DOHH2 (cell line): ENCODE measurements around the gene HMSD.
A peak's percentile ranks its signal among the peaks of the same experiment; 100 is the strongest.

Source experiments
- H3F3A ChIP-seq: fragments of 200-600 bp; sonication (generic), shearing (Covaris generic); 2 replicates; pipeline ENCODE4 v1.6.0; 2016; ENCODE audit warnings: antibody characterized with exemption, mild to moderate bottlenecking; ENCODE audit not compliant: control insufficient read depth, insufficient read depth
- H3K27ac ChIP-seq: fragments of 200-600 bp; sonication (generic); 2 replicates; pipeline ENCODE4 v1.5.1; 2014; ENCODE audit warnings: low read depth, mild to moderate bottlenecking, low read length, moderate library complexity
- H3K27me3 ChIP-seq: fragments of 200-600 bp; sonication (generic); 2 replicates; pipeline ENCODE4 v1.6.1; 2014; ENCODE audit warnings: mild to moderate bottlenecking, low read length, mixed read lengths; ENCODE audit not compliant: control insufficient read depth
- H3K36me3 ChIP-seq: fragments of 200-600 bp; sonication (generic); 2 replicates; pipeline ENCODE4 v1.6.1; 2014; ENCODE audit warnings: mild to moderate bottlenecking, low read length, moderate library complexity, mixed read lengths; ENCODE audit not compliant: control insufficient read depth
- H3K4me1 ChIP-seq: fragments of 200-600 bp; sonication (generic); 2 replicates; pipeline ENCODE4 v1.6.1; 2014; ENCODE audit warnings: mild to moderate bottlenecking, low read length, mixed read lengths; ENCODE audit not compliant: control insufficient read depth
- H3K4me2 ChIP-seq: fragments of 200-600 bp; sonication (generic); 2 replicates; pipeline ENCODE4 v1.6.0; 2014; ENCODE audit warnings: mild to moderate bottlenecking, low read length, moderate library complexity
- H3K4me3 ChIP-seq: fragments of 200-600 bp; sonication (generic); 2 replicates; pipeline ENCODE4 v1.5.1; 2014; ENCODE audit warnings: mild to moderate bottlenecking, low read length, mixed read lengths
- H3K79me2 ChIP-seq: fragments of 200-600 bp; sonication (generic); 2 replicates; pipeline ENCODE4 v1.6.1; 2014; ENCODE audit warnings: mild to moderate bottlenecking, low read length, mixed read lengths; ENCODE audit not compliant: control insufficient read depth
- H3K9me2 ChIP-seq: fragments of 200-600 bp; sonication (generic); replicated peaks from 2 replicates; pipeline ENCODE4 v1.6.1; 2014; ENCODE audit warnings: mild to moderate bottlenecking, low read length, mixed read lengths; ENCODE audit not compliant: control insufficient read depth
- H3K9me3 ChIP-seq: fragments of 200-600 bp; sonication (generic); 2 replicates; pipeline ENCODE4 v1.6.1; 2014; ENCODE audit warnings: antibody characterized with exemption, low read length, mixed read lengths; ENCODE audit not compliant: control insufficient read depth, insufficient read depth
- H4K20me1 ChIP-seq: fragments of 200-600 bp; sonication (generic); 2 replicates; pipeline ENCODE4 v1.6.0; 2014; ENCODE audit warnings: low read depth, mild to moderate bottlenecking, antibody characterized with exemption, low read length, moderate library complexity; ENCODE audit not compliant: control insufficient read depth, insufficient read depth
- CTCF ChIP-seq: fragments of 200-600 bp; sonication (generic); IDR thresholded peaks from one replicate; pipeline ENCODE4 v1.5.1; 2014; ENCODE audit warnings: antibody characterized with exemption, mild to moderate bottlenecking, low read depth, low read length; ENCODE audit not compliant: poor library complexity, severe bottlenecking
- EZH2phosphoT487 ChIP-seq: fragments of 200-600 bp; sonication (generic); IDR thresholded peaks from 2 replicates; pipeline ENCODE4 v1.6.1; 2017; ENCODE audit warnings: borderline replicate concordance, mild to moderate bottlenecking, antibody characterized with exemption, low read length, moderate library complexity, mixed read lengths

HMSD gene

DNA sequence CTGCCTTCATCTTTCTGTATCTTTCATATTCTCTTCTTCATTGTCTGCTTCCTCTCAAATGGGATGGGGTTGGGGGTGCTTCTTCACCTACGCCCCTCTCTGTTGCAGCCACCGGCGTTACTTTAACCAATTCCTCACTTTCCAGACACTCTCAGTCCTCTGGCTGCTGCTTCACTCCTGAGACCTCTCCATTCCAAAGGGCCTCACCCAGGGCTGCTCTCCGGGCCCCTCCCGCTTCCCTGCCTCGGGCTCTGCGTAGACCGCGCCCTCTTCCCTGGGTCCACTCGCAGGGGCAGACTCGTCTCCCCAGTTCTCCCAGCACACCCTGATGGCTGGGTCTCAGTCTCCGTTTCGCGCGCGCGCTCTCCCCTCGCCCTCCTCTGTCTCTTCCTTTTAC is 21.7 kb downstream of the HMSD start:
- Histone ChIP-seq H3K4me3 (peak overlapping the region; percentile 98), H3K27me3 (peaks cover 10% of the 10 kb centered on the region), H3K36me3 (no peaks in the 10 kb centered on the region; the same call in 1 of the 2 replicates), H3K4me1 (peaks cover 29% of the 10 kb centered on the region), H4K20me1 (no peaks in the 10 kb centered on the region), H3K27ac (no peak overlapping the region), H3K79me2 (no peaks in the 10 kb centered on the region), H3F3A (peaks cover 8% of the 10 kb centered on the region; the same call in 1 of the 2 replicates), H3K9me2 (no peaks in the 10 kb centered on the region), H3K4me2 (peak overlapping the region; percentile 96), H3K9me3 (no peaks in the 10 kb centered on the region)
- TF ChIP-seq EZH2phosphoT487 (no peak), CTCF (no peak)

- H3K79me2 ChIP-seq, result no peaks in the 10 kb centered on the region
- H3K9me2 ChIP-seq, result no peaks in the 10 kb centered on the region
- peaks cover 8% of the 10 kb centered on the region for H3K27me3 ChIP-seq
- H4K20me1 ChIP-seq, result no peaks in the 10 kb centered on the region
- peaks cover 10% of the 10 kb centered on the region; the same call in 1 of the 2 replicates for H3F3A ChIP-seq
- TF ChIP-seq EZH2phosphoT487 (no peak), CTCF (no peak)
- H3K9me3 ChIP-seq, result no peaks in the 10 kb centered on the region
- H3K4me2 ChIP-seq, result peak overlapping the region; percentile 96
- H3K36me3 ChIP-seq, result no peaks in the 10 kb centered on the region; the same call in 1 of the 2 replicates
- H3K27ac ChIP-seq, result no peak overlapping the region
- H3K4me1 ChIP-seq, result peaks cover 36% of the 10 kb centered on the region
- H3K4me3 ChIP-seq, result peak overlapping the region; percentile 98
Measured at GRCh38 chr18:63971320-63972001, 22.4 kb downstream of the HMSD start.

- Histone ChIP-seq H3K36me3 (no peaks in the 10 kb centered on the region; the same call in 1 of the 2 replicates), H3K27me3 (peaks cover 7% of the 10 kb centered on the region; the same call in 1 of the 2 replicates), H3K79me2 (no peaks in the 10 kb centered on the region), H3K4me3 (no peak overlapping the region), H3K4me1 (peaks cover 37% of the 10 kb centered on the region), H3K4me2 (no peak overlapping the region), H3K27ac (no peak overlapping the region), H4K20me1 (no peaks in the 10 kb centered on the region), H3F3A (peaks cover 10% of the 10 kb centered on the region; the same call in 1 of the 2 replicates), H3K9me3 (no peaks in the 10 kb centered on the region), H3K9me2 (no peaks in the 10 kb centered on the region)
- TF ChIP-seq CTCF, result no peak
- TF ChIP-seq EZH2phosphoT487, result no peak
Measured at GRCh38 chr18:63972002-63972376, 22.9 kb downstream of the HMSD start.
